Spleen (tissue), 13 donors: Measurements from ENCODE around the gene SAT1. TPM values are rescaled to one million over a fixed set of nuclear protein-coding genes. Genes with fewer than 3 reads are reported as not detected.

Experiments
- DNase-seq: peaks from one replicate; pipeline ENCODE4 v3.0.0-alpha.2; 2020
- H3K27ac ChIP-seq, 8 donors: fragments of 200-600 bp; sonication (generic) in 7 of 8; 1 replicate in 4 of 8; 2 replicates in 4 of 8; pipeline versions ENCODE4 v1.5.0 to v1.8.0; 2016 to 2021; ENCODE audit warnings: inconsistent platforms in 4 of 8, mild to moderate bottlenecking in 4 of 8, moderate library complexity in 1 of 8
- H3K27me3 ChIP-seq, 7 donors: fragments of 200-600 bp; sonication (generic) in 6 of 7; replicated peaks in 1 of 7; 1 replicate in 4 of 7; 2 replicates in 3 of 7; pipeline versions ENCODE4 v1.5.0 to v1.8.0; 2016 to 2021; ENCODE audit warnings: inconsistent platforms in 3 of 7, mild to moderate bottlenecking in 1 of 7
- H3K36me3 ChIP-seq, 6 donors: fragments of 200-600 bp; sonication (generic) in 5 of 6; 1 replicate in 4 of 6; 2 replicates in 2 of 6; pipeline versions ENCODE4 v1.5.0 to v1.8.0; 2016 to 2021; ENCODE audit warnings: inconsistent platforms in 2 of 6
- H3K4me1 ChIP-seq, 6 donors: fragments of 200-600 bp; sonication (generic) in 5 of 6; 1 replicate in 3 of 6; 2 replicates in 3 of 6; pipeline versions ENCODE4 v1.5.0 to v1.8.0; 2016 to 2021; ENCODE audit warnings: inconsistent platforms in 3 of 6
- H3K4me3 ChIP-seq, 8 donors: fragments of 200-600 bp; sonication (generic) in 7 of 8; 1 replicate in 4 of 8; 2 replicates in 4 of 8; pipeline versions ENCODE4 v1.5.0 to v1.8.0; 2016 to 2021; ENCODE audit warnings: inconsistent platforms in 4 of 8, mild to moderate bottlenecking in 4 of 8, moderate library complexity in 2 of 8
- H3K9me3 ChIP-seq, 8 donors: fragments of 200-600 bp; sonication (generic) in 7 of 8; 1 replicate in 4 of 8; 2 replicates in 4 of 8; pipeline versions ENCODE4 v1.5.0 to v1.8.0; 2016 to 2021; ENCODE audit warnings: inconsistent platforms in 4 of 8
- CTCF ChIP-seq, 11 experiments: fragments of 200-600 bp in 7 of 11; fragments of 450-650 bp in 4 of 11; sonication (generic) in 4 of 11; IDR thresholded peaks in 8 of 11; conservative IDR thresholded peaks in 3 of 11; 1 replicate in 7 of 11; 2 replicates in 4 of 11; pipeline versions ENCODE4 v1.4.0 to v1.8.0; 2016 to 2021; ENCODE audit warnings: antibody characterized with exemption in 11 of 11, inconsistent platforms in 4 of 11, mild to moderate bottlenecking in 1 of 11
- POLR2A ChIP-seq, 3 donors: fragments of 450-650 bp; IDR thresholded peaks; one replicate each; pipeline ENCODE4 v1.5.1; 2017; ENCODE audit warnings: antibody characterized with exemption in 3 of 3, mild to moderate bottlenecking in 1 of 3
- POLR2AphosphoS5 ChIP-seq, 3 donors: sonication (generic); formaldehyde crosslinking; IDR thresholded peaks; one replicate each; pipeline ENCODE4 v1.5.1; 2017; ENCODE audit warnings: antibody characterized with exemption in 3 of 3
- WGBS, 5 donors: extraction: QIAGEN DNeasy Blood & Tissue Kit in 3 of 5; methylation state at CpG; one replicate each; pipeline versions ENCODE4 v1.1.5 to v1.1.7; 2013 to 2018; 5-methylcytosine and 5-hydroxymethylcytosine counted together
- intact Hi-C: fragments of 100-400 bp; cut with DNase I; formaldehyde crosslinking; loops from one replicate; pipeline ENCODE4 v1.15.0; 2023; ENCODE audit warnings: low total_unique reads
- long read RNA-seq, 2 donors: transcript quantifications; one replicate each; lab custom pipeline, GENCODE V29; 2026
- polyA plus RNA-seq, 3 donors: library from polyadenylated mRNA; stranded (reverse); fragments of 200-250 nt; gene quantifications; one replicate each; pipeline ENCODE4 v1.2.1, GENCODE V29; 2013
- total RNA-seq, 7 donors: library from RNA; depleted of rRNA in 3 of 7; stranded (reverse); fragments of >200 nt in 3 of 7; fragmentation: NEBNext Ultra II Directional in 4 of 7; extraction: Animal tissue kit (Norgen Biotek cat#: 25700) in 4 of 7; gene quantifications; one replicate each; pipeline versions ENCODE4 v1.1.0 to v1.2.1, GENCODE V29; 2016 to 2021
- donor health status: healthy with polysubstance abuse.
- donor health status: DM: no; HTN: no; CAD: no; lungs with moderate emphysema.
- donor health status: DM: no; HTN: no; CAD: no.
- donor health status: Bipolar disorder and iron deficiency.
- donor health status: healthy.
- donor health status: DM: no; HTN: no; CAD: no.
- donor health status: DM: yes; HTN: yes; CAD: no.

SAT1 gene
- 1,000 to 10,000 TPM in 3 of 7 donors, 100 to 1,000 TPM in 4; 714 to 2,832 (median 962) TPM for total RNA-seq
- 1,000 to 10,000 TPM in 2 of 3 donors, 100 to 1,000 TPM in 1; 809 to 1,355 (median 1,000) TPM for polyA plus RNA-seq
- long read RNA-seq, donor 1, transcript SAT1-202 (3 exons, 909 nt), result minor isoform, 21 of 283 reads
- long read RNA-seq, donor 1, transcript SAT1-207 (3 exons, 1,033 nt), result minor isoform, 88 of 283 reads
- long read RNA-seq, donor 1, transcript SAT1-201 (2 exons, 801 nt), result minor isoform, 7 of 283 reads
- long read RNA-seq, donor 1, transcript SAT1-204 (6 exons, 1,065 nt), result major isoform, 155 of 283 reads
- long read RNA-seq, donor 1, partial matches to known transcripts, result 0 of 283 reads
- long read RNA-seq, donor 1, other reads (novel, unspliced or antisense), result 7 of 283 reads
- long read RNA-seq, donor 2, transcript SAT1-204 (6 exons, 1,065 nt), result major isoform, 148 of 283 reads
- long read RNA-seq, donor 2, transcript SAT1-201 (2 exons, 801 nt), result minor isoform, 13 of 283 reads
- long read RNA-seq, donor 2, transcript SAT1-202 (3 exons, 909 nt), result minor isoform, 18 of 283 reads
- long read RNA-seq, donor 2, transcript SAT1-207 (3 exons, 1,033 nt), result minor isoform, 66 of 283 reads
- long read RNA-seq, donor 2, partial matches to known transcripts, result 13 of 283 reads
- long read RNA-seq, donor 2, other reads (novel, unspliced or antisense), result 13 of 283 reads

- Histone ChIP-seq H3K27ac (peak within 1 kb of the TSS; percentile 86 to 98 (median 96)), H3K9me3 (peaks cover 0 to 5% (median 0%) of the 10 kb centered on the region in 8 donors), H3K36me3 (peaks cover 0 to 19% (median 7%) of the 10 kb centered on the region in 6 donors), H3K4me1 (peaks cover 8 to 36% (median 20%) of the 10 kb centered on the region in 6 donors), H3K4me3 (peak within 1 kb of the TSS; percentile 40 to 77 (median 52)), H3K27me3 (no peaks in the 10 kb centered on the region)
- 0 to 28% (median 1%) methylated on average over 22 to 58 of the region's 58 CpGs for WGBS, 5 donors
- peak; percentile 93 to 98 (median 98) for TF ChIP-seq POLR2A (IDR thresholded peaks at IDR 0.05)
- TF ChIP-seq CTCF (IDR thresholded peaks at IDR 0.05 in 8 of 11, conservative IDR thresholded peaks at IDR 0.05 in 3 of 11), result peak; percentile 63 to 89 (median 82)
- peak; percentile 99 to 100 (median 99) for TF ChIP-seq POLR2AphosphoS5 (IDR thresholded peaks at IDR 0.05)
- intact Hi-C loops, result no loop called here
- peak; percentile 97 for DNase-seq
Measured at GRCh38 chrX:23782863-23783588, at the start of gene SAT1. SAT1 (plus strand) TSS chrX:23783173; CDS start chrX:23783352, 179 bp downstream.

GRCh38 chrX:23736030-23736429 lies 46.9 kb upstream of the SAT1 start:
- Histone ChIP-seq H3K4me1 (peaks cover 0 to 3% (median 0%) of the 10 kb centered on the region in 6 donors), H3K27me3 (no peaks in the 10 kb centered on the region), H3K36me3 (peaks cover 0 to 18% (median under 1%) of the 10 kb centered on the region in 6 donors), H3K9me3 (no peaks in the 10 kb centered on the region), H3K27ac (no peak overlapping the region), H3K4me3 (no peak overlapping the region)
- intact Hi-C loops, result no loop called here
- no peak for DNase-seq
- WGBS, 5 donors, result 54 to 95% (median 92%) methylated on average over 3 of the region's 3 CpGs
- TF ChIP-seq CTCF (IDR thresholded peaks at IDR 0.05 in 8 of 11, conservative IDR thresholded peaks at IDR 0.05 in 3 of 11) (no peak), POLR2AphosphoS5 (IDR thresholded peaks at IDR 0.05) (no peak), POLR2A (IDR thresholded peaks at IDR 0.05) (no peak)

- H3K4me3 ChIP-seq, result no peak overlapping the region
- no peaks in the 10 kb centered on the region for H3K9me3 ChIP-seq
- no peak for DNase-seq
- H3K27ac ChIP-seq, result no peak overlapping the region
- intact Hi-C loops, result no loop called here
- peaks cover 0 to 6% (median 0%) of the 10 kb centered on the region in 6 donors for H3K36me3 ChIP-seq
- no peaks in the 10 kb centered on the region for H3K27me3 ChIP-seq
- peaks cover 0 to 17% (median 3%) of the 10 kb centered on the region in 6 donors for H3K4me1 ChIP-seq
- no peak for TF ChIP-seq POLR2AphosphoS5 (IDR thresholded peaks at IDR 0.05)
- TF ChIP-seq POLR2A (IDR thresholded peaks at IDR 0.05), result no peak
- TF ChIP-seq CTCF (IDR thresholded peaks at IDR 0.05 in 8 of 11, conservative IDR thresholded peaks at IDR 0.05 in 3 of 11), result no peak
Measured at GRCh38 chrX:23737413-23737812, 45.6 kb upstream of the SAT1 start.
